IMR-90 (cell line): ENCODE results near the gene ZNF587B. TPM values are rescaled to one million over a fixed set of nuclear protein-coding genes. Genes with fewer than 3 reads are reported as not detected.
A peak's percentile ranks its signal among the peaks of the same experiment; 100 is the strongest.

ENCODE experiments used
- ATAC-seq: fragments of 200-7000 bp; cut with Tn5 transposase; 2 replicates; pipeline ENCODE4 v1.9.1; 2020; ENCODE audit warnings: low read depth, mild to moderate bottlenecking, moderate library complexity
- BruUV-seq: library from RNA; stranded (reverse); fragments of 400-500 nt; replicated peaks from 2 replicates; lab custom pipeline; 2021; lab: Mats Ljungman, UMichigan
- CTCF ChIA-PET: fragments of 300-600 bp; formaldehyde crosslinking; extraction: SDS; loops from one replicate; lab custom pipeline; 2021; ENCODE audit warnings: antibody characterized with exemption; lab: Yijun Ruan, JAX
- POLR2A ChIA-PET: fragments of 300-600 bp; sonication (Branson Sonifier 250); formaldehyde crosslinking; loops from one replicate; lab custom pipeline; 2022; ENCODE audit warnings: antibody characterized with exemption; ENCODE audit not compliant: unreplicated experiment; lab: Charles Lee
- DNase-seq: peaks from one replicate; pipeline ENCODE4 v3.0.0; 2013
- H2AFZ ChIP-seq: replicated peaks from 2 replicates; pipeline ENCODE3; 2013; ENCODE audit warnings: low read length, mild to moderate bottlenecking; ENCODE audit not compliant: poor library complexity
- H2AK5ac ChIP-seq: 2 replicates; pipeline ENCODE4 v1.6.1; 2013; ENCODE audit warnings: low read depth, low read length, inconsistent platforms
- H2AK9ac ChIP-seq: replicated peaks from 2 replicates; pipeline ENCODE3; 2013; ENCODE audit warnings: mild to moderate bottlenecking, low read depth, low read length, moderate library complexity; ENCODE audit not compliant: poor library complexity
- H2BK120ac ChIP-seq: 2 replicates; pipeline ENCODE4 v1.6.1; 2013; ENCODE audit warnings: low read depth, low read length, inconsistent platforms
- H2BK15ac ChIP-seq: 3 replicates; pipeline ENCODE4 v1.6.1; 2013; ENCODE audit warnings: low read depth, low read length, inconsistent platforms
- H2BK20ac ChIP-seq: 2 replicates; pipeline ENCODE4 v1.6.1; 2013; ENCODE audit warnings: low read depth, mild to moderate bottlenecking, inconsistent platforms, low read length, moderate library complexity
- H2BK5ac ChIP-seq: 2 replicates; pipeline ENCODE4 v1.6.1; 2013; ENCODE audit warnings: mild to moderate bottlenecking, low read depth, low read length, inconsistent platforms; ENCODE audit not compliant: poor library complexity, severe bottlenecking
- H3K14ac ChIP-seq: replicated peaks from 2 replicates; pipeline ENCODE4 v1.6.1; 2013; ENCODE audit warnings: low read depth, low read length, inconsistent platforms
- H3K18ac ChIP-seq: 2 replicates; pipeline ENCODE4 v1.6.1; 2013; ENCODE audit warnings: low read depth, low read length, control low read depth
- H3K23ac ChIP-seq: 2 replicates; pipeline ENCODE4 v1.6.1; 2013; ENCODE audit warnings: low read depth, low read length, inconsistent platforms
- H3K27ac ChIP-seq: 2 replicates; pipeline ENCODE4 v1.5.1; 2013; ENCODE audit warnings: mild to moderate bottlenecking, control low read depth, low read length; ENCODE audit not compliant: insufficient read depth
- H3K27me3 ChIP-seq: 2 replicates; pipeline ENCODE4 v1.6.1; 2013; ENCODE audit warnings: low read length; ENCODE audit not compliant: control insufficient read depth, insufficient read depth
- H3K36me3 ChIP-seq: 2 replicates; pipeline ENCODE4 v1.6.1; 2013; ENCODE audit warnings: low read length, mixed read lengths; ENCODE audit not compliant: control insufficient read depth, insufficient read depth
- H3K4ac ChIP-seq: 2 replicates; pipeline ENCODE4 v1.6.1; 2013; ENCODE audit warnings: low read depth, low read length, inconsistent platforms
- H3K4me1 ChIP-seq: 2 replicates; pipeline ENCODE4 v1.6.1; 2013; ENCODE audit warnings: low read length, mixed read lengths; ENCODE audit not compliant: control insufficient read depth, insufficient read depth
- H3K4me2 ChIP-seq: 2 replicates; pipeline ENCODE4 v1.6.1; 2013; ENCODE audit warnings: low read depth, mild to moderate bottlenecking, control low read depth, low read length, moderate library complexity
- H3K4me3 ChIP-seq: 2 replicates; pipeline ENCODE4 v1.5.1; 2013; ENCODE audit warnings: low read depth, mild to moderate bottlenecking, control low read depth, low read length, moderate library complexity; ENCODE audit not compliant: insufficient read depth
- H3K56ac ChIP-seq: 2 replicates; pipeline ENCODE4 v1.6.1; 2013; ENCODE audit warnings: low read length, inconsistent platforms; ENCODE audit not compliant: insufficient read depth; ENCODE audit errors: extremely low read depth
- H3K79me1 ChIP-seq, 2 experiments: 2 replicates each; pipeline ENCODE4 v1.6.1; 2013; ENCODE audit warnings: low read length in 2 of 2, inconsistent platforms in 1 of 2, low read depth in 1 of 2
- H3K9ac ChIP-seq: 2 replicates; pipeline ENCODE4 v1.6.1; 2013; ENCODE audit warnings: low read depth, low read length, control low read depth
- H3K9me1 ChIP-seq: 2 replicates; pipeline ENCODE4 v1.6.1; 2013; ENCODE audit warnings: low read length, inconsistent platforms; ENCODE audit not compliant: insufficient read depth
- H3K9me3 ChIP-seq: 2 replicates; pipeline ENCODE4 v1.6.1; 2013; ENCODE audit warnings: low read length; ENCODE audit not compliant: control insufficient read depth, insufficient read depth
- H4K20me1 ChIP-seq: 2 replicates; pipeline ENCODE4 v1.6.1; 2013; ENCODE audit warnings: low read length, inconsistent platforms; ENCODE audit not compliant: insufficient read depth
- H4K5ac ChIP-seq: 2 replicates; pipeline ENCODE4 v1.6.1; 2013; ENCODE audit warnings: mild to moderate bottlenecking, low read depth, low read length, control low read depth
- H4K8ac ChIP-seq, 2 experiments: 2 replicates each; pipeline ENCODE4 v1.6.1; 2013; ENCODE audit warnings: low read depth in 2 of 2, low read length in 2 of 2, control low read depth in 1 of 2, inconsistent platforms in 1 of 2
- H4K91ac ChIP-seq: 2 replicates; pipeline ENCODE4 v1.6.1; 2013; ENCODE audit warnings: low read depth, low read length, inconsistent platforms; ENCODE audit not compliant: insufficient read depth
- BHLHE40 ChIP-seq: fragments of 150-350 bp; IDR thresholded peaks from 2 replicates; pipeline ENCODE4 v1.6.1; 2016; ENCODE audit warnings: mild to moderate bottlenecking, low read depth, low read length
- CEBPB ChIP-seq: IDR thresholded peaks from 2 replicates; pipeline ENCODE4 v1.6.1; 2012; ENCODE audit warnings: low read depth, low read length, improper control_type of control experiment
- CHD1 ChIP-seq: IDR thresholded peaks from 2 replicates; pipeline ENCODE4 v1.6.1; 2012; ENCODE audit warnings: low read depth, low read length, improper control_type of control experiment
- FOS ChIP-seq: fragments of 150-350 bp; IDR thresholded peaks from 2 replicates; pipeline ENCODE4 v1.6.1; 2016; ENCODE audit warnings: low read depth, low read length
- MAZ ChIP-seq: IDR thresholded peaks from 2 replicates; pipeline ENCODE4 v1.6.1; 2012; ENCODE audit warnings: low read depth, mild to moderate bottlenecking, low read length, improper control_type of control experiment, moderate library complexity, borderline replicate concordance
- POLR2A ChIP-seq: IDR thresholded peaks from 2 replicates; pipeline ENCODE4 v1.6.1; 2012; ENCODE audit warnings: mild to moderate bottlenecking, low read depth, low read length
- RAD21 ChIP-seq: IDR thresholded peaks from 2 replicates; pipeline ENCODE4 v1.6.1; 2012; ENCODE audit warnings: low read length, improper control_type of control experiment
- RCOR1 ChIP-seq: IDR thresholded peaks from 2 replicates; pipeline ENCODE4 v1.6.1; 2012; ENCODE audit warnings: mild to moderate bottlenecking, low read length, improper control_type of control experiment; ENCODE audit not compliant: insufficient replicate concordance
- RFX5 ChIP-seq: IDR thresholded peaks from 2 replicates; pipeline ENCODE4 v1.8.0; 2012; ENCODE audit warnings: low read depth, mild to moderate bottlenecking, low read length, moderate library complexity
- WGBS, 2 experiments: methylation state at CpG; one replicate each; pipeline versions ENCODE4 v1.1.5 to v1.1.7; 2013; ENCODE audit warnings: missing lambda C conversion rate in 2 of 2; ENCODE audit not compliant: insufficient read length in 1 of 2; ENCODE audit errors: extremely low coverage in 2 of 2; 5-methylcytosine and 5-hydroxymethylcytosine counted together
- dilution Hi-C: fragments of 300-500 bp; cut with HindIII; formaldehyde crosslinking; loops from one replicate; pipeline ENCODE4 v1.14.3; 2018; ENCODE audit warnings: low sequenced_read_pairs; ENCODE audit not compliant: unreplicated experiment
- in situ Hi-C: fragments of 300-500 bp; cut with MboI; formaldehyde crosslinking; loops from 3 replicates; pipeline ENCODE4 v1.14.3; 2019; ENCODE audit warnings: low sequenced_read_pairs, inconsistent platforms, mixed read lengths
- intact Hi-C: fragments of 100-400 bp; cut with micrococcal nuclease; formaldehyde crosslinking; loops from 2 replicates; pipeline ENCODE4 v1.10.0; 2022
- polyA plus RNA-seq, 3 experiments: library from polyadenylated mRNA; depleted of rRNA; stranded (reverse); fragments of >200 nt; gene quantifications; 2 replicates each; pipeline ENCODE4 v1.2.3, GENCODE V29; 2012; ENCODE audit warnings: low replicate concordance in 1 of 3
- total RNA-seq: library from RNA; depleted of rRNA; stranded (reverse); fragments of >200 nt; gene quantifications from 2 replicates; pipeline ENCODE4 v1.2.3, GENCODE V29; 2012
- TF ChIP-seq, protein P1 (sequence below): fragments of 150-350 bp; IDR thresholded peaks from 2 replicates; pipeline ENCODE4 v1.6.1; 2017; ENCODE audit warnings: mild to moderate bottlenecking, antibody characterized with exemption, low read length, low read depth
- TF ChIP-seq, protein P2 (sequence below): fragments of 150-350 bp; IDR thresholded peaks from 2 replicates; pipeline ENCODE4 v1.6.1; 2016; ENCODE audit warnings: low read depth, mild to moderate bottlenecking, low read length, moderate library complexity, borderline replicate concordance
- TF ChIP-seq, protein P3 (sequence below): conservative IDR thresholded peaks from 2 replicates; pipeline ENCODE4 v1.5.1; 2012; ENCODE audit warnings: mild to moderate bottlenecking, low read depth, low read length, improper control_type of control experiment

The ZNF587B gene
- total and polyA plus RNA-seq, 2 of the 4 experiments (the other 2 are of a cell fraction): 3.7 to 33.9 TPM

- Histone ChIP-seq H3K36me3 (peaks cover 5% of the 10 kb centered on the region), H4K91ac (no peak overlapping the region), H3K9me3 (no peaks in the 10 kb centered on the region), H2BK5ac (no peak overlapping the region), H2AK5ac (no peak overlapping the region), H3K18ac (no peak overlapping the region), H3K27ac (no peak overlapping the region), H2BK120ac (no peak overlapping the region), H3K4me1 (peaks cover 10% of the 10 kb centered on the region; the same call in 1 of the 2 replicates), H3K9ac (no peak overlapping the region), H4K5ac (no peak overlapping the region), H3K23ac (no peak overlapping the region), H3K79me1 (peaks cover 7 to 56% of the 10 kb centered on the region in 2 experiments; a peak in 3 of 4 replicates), H3K9me1 (peaks cover 8% of the 10 kb centered on the region; the same call in 1 of the 2 replicates), H4K20me1 (peaks cover 26% of the 10 kb centered on the region), H2AK9ac (no peak overlapping the region), H3K56ac (no peak overlapping the region), H3K4ac (no peak overlapping the region), H3K4me3 (no peak overlapping the region), H2AFZ (no peak overlapping the region), H3K4me2 (peak overlapping the region; percentile 13; the same call in 1 of the 2 replicates), H3K14ac (no peak overlapping the region), H2BK20ac (no peak overlapping the region), H3K27me3 (no peaks in the 10 kb centered on the region), H2BK15ac (no peak overlapping the region), H4K8ac (no peak overlapping the region; a peak in 1 of 4 replicates)
- no peak for TF ChIP-seq MAZ
- no peak for TF ChIP-seq CHD1
- TF ChIP-seq, protein P1, sequence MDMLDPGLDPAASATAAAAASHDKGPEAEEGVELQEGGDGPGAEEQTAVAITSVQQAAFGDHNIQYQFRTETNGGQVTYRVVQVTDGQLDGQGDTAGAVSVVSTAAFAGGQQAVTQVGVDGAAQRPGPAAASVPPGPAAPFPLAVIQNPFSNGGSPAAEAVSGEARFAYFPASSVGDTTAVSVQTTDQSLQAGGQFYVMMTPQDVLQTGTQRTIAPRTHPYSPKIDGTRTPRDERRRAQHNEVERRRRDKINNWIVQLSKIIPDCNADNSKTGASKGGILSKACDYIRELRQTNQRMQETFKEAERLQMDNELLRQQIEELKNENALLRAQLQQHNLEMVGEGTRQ: no peak
- no peak for TF ChIP-seq RAD21
- no peak for TF ChIP-seq POLR2A
- TF ChIP-seq BHLHE40: no peak
- no peak for TF ChIP-seq RFX5
- TF ChIP-seq RCOR1: no peak
- TF ChIP-seq CEBPB: no peak
- TF ChIP-seq, protein P2, sequence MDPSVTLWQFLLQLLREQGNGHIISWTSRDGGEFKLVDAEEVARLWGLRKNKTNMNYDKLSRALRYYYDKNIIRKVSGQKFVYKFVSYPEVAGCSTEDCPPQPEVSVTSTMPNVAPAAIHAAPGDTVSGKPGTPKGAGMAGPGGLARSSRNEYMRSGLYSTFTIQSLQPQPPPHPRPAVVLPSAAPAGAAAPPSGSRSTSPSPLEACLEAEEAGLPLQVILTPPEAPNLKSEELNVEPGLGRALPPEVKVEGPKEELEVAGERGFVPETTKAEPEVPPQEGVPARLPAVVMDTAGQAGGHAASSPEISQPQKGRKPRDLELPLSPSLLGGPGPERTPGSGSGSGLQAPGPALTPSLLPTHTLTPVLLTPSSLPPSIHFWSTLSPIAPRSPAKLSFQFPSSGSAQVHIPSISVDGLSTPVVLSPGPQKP: no peak
- TF ChIP-seq FOS: no peak
- TF ChIP-seq, protein P3, sequence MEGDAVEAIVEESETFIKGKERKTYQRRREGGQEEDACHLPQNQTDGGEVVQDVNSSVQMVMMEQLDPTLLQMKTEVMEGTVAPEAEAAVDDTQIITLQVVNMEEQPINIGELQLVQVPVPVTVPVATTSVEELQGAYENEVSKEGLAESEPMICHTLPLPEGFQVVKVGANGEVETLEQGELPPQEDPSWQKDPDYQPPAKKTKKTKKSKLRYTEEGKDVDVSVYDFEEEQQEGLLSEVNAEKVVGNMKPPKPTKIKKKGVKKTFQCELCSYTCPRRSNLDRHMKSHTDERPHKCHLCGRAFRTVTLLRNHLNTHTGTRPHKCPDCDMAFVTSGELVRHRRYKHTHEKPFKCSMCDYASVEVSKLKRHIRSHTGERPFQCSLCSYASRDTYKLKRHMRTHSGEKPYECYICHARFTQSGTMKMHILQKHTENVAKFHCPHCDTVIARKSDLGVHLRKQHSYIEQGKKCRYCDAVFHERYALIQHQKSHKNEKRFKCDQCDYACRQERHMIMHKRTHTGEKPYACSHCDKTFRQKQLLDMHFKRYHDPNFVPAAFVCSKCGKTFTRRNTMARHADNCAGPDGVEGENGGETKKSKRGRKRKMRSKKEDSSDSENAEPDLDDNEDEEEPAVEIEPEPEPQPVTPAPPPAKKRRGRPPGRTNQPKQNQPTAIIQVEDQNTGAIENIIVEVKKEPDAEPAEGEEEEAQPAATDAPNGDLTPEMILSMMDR: no peak
- ChIA-PET POLR2A (no interaction called here), CTCF (no interaction called here)
- in situ Hi-C loops (no loop called here), intact Hi-C loops (no loop called here), dilution Hi-C loops (no loop called here)
- WGBS, 2 experiments: no CpG with 5 or more reads among the region's 5 CpGs
- ATAC-seq: no peak
- peak; percentile 40 for DNase-seq
- no TSS peak for BruUV-seq
These were observed 783 bp upstream of the ZNF587B start for GRCh38 chr19:57829316-57829715.
